K562 (cell line): ENCODE results near the gene GARNL3. TPM values are rescaled to one million over a fixed set of nuclear protein-coding genes. Genes with fewer than 3 reads are reported as not detected.

Experiments used
- ATAC-seq: fragments of 200-7000 bp; cut with Tn5 transposase; 3 replicates; pipeline ENCODE4 v1.9.1; 2020; ENCODE audit warnings: moderate library complexity
- BruUV-seq: library from RNA; stranded (reverse); fragments of 400-500 nt; replicated peaks from 2 replicates; lab custom pipeline; 2021; lab: Mats Ljungman, UMichigan
- CTCF ChIA-PET: fragments of 300-600 bp; formaldehyde crosslinking; extraction: SDS; loops from one replicate; lab custom pipeline; 2021; ENCODE audit warnings: low intra/inter-chr PET ratio; lab: Yijun Ruan, JAX
- POLR2A ChIA-PET: fragments of 300-600, 350-650 bp; sonication (Branson Sonifier 250); formaldehyde crosslinking; extraction: SDS; loops from one replicate; lab custom pipeline; 2021; ENCODE audit warnings: antibody characterized with exemption, inconsistent platforms; lab: Yijun Ruan, JAX
- DNase-seq, 4 experiments: peaks; one replicate each; pipeline versions ENCODE4 v3.0.0 to v3.0.0-alpha.2; 2011 to 2018; ENCODE audit warnings: low spot score in 3 of 4, mixed read lengths in 3 of 4; ENCODE audit errors: extremely low read depth in 1 of 4
- FAIRE-seq: peaks from 2 replicates; lab custom pipeline; 2011; peaks lifted over from hg19 to GRCh38; lab: Jason Lieb, UNC
- H2AFZ ChIP-seq: 2 replicates; pipeline ENCODE4 v1.6.0; 2011; ENCODE audit warnings: low read depth, low read length, control low read depth, inconsistent platforms
- H3K27ac ChIP-seq: fragments of 200-600 bp; 3 replicates; pipeline ENCODE4 v1.8.0; 2011; ENCODE audit warnings: low read depth, mild to moderate bottlenecking, control low read depth, inconsistent platforms, low read length, moderate library complexity, mixed read lengths; ENCODE audit errors: extremely low read depth
- H3K27me3 ChIP-seq, 2 experiments: fragments of 300-600 bp in 1 of 2; 2 replicates in 1 of 2; 3 replicates in 1 of 2; pipeline versions ENCODE4 v1.6.0 to v1.8.0; 2011; ENCODE audit warnings: inconsistent platforms in 2 of 2, low read length in 2 of 2, mild to moderate bottlenecking in 1 of 2, mixed read lengths in 1 of 2, moderate library complexity in 1 of 2; ENCODE audit not compliant: control insufficient read depth in 2 of 2, insufficient read depth in 2 of 2
- H3K36me3 ChIP-seq: fragments of 300-600 bp; 3 replicates; pipeline ENCODE4 v1.8.0; 2011; ENCODE audit warnings: mild to moderate bottlenecking, low read length, inconsistent platforms; ENCODE audit not compliant: control insufficient read depth, insufficient read depth
- H3K4me1 ChIP-seq, 2 experiments: fragments of 200-600 bp in 1 of 2; replicated peaks in 1 of 2; 2 replicates in 1 of 2; 3 replicates in 1 of 2; pipeline versions ENCODE4 v1.5.1 to v1.8.0; 2011; ENCODE audit warnings: inconsistent platforms in 2 of 2, low read length in 2 of 2, mild to moderate bottlenecking in 1 of 2, mixed read lengths in 1 of 2, moderate library complexity in 1 of 2; ENCODE audit not compliant: control insufficient read depth in 2 of 2, insufficient read depth in 2 of 2
- H3K4me2 ChIP-seq: 2 replicates; pipeline ENCODE4 v1.6.1; 2011; ENCODE audit warnings: low read length, control low read depth, inconsistent platforms, mixed read lengths; ENCODE audit not compliant: insufficient read depth
- H3K4me3 ChIP-seq: fragments of 200-600 bp; sonication (generic), shearing (Covaris generic); 2 replicates; pipeline ENCODE4 v1.5.1; 2016; ENCODE audit warnings: control low read depth, inconsistent platforms
- H3K79me2 ChIP-seq: fragments of 200-600 bp; 3 replicates; pipeline ENCODE4 v1.8.0; 2011; ENCODE audit warnings: low read length, inconsistent platforms; ENCODE audit not compliant: control insufficient read depth, insufficient read depth
- H3K9ac ChIP-seq, 2 experiments: 2 replicates each; pipeline versions ENCODE4 v1.6.0 to v1.6.1; 2011; ENCODE audit warnings: low read depth in 2 of 2, low read length in 2 of 2, control low read depth in 1 of 2, inconsistent platforms in 1 of 2, mild to moderate bottlenecking in 1 of 2, mixed read lengths in 1 of 2; ENCODE audit not compliant: insufficient read depth in 1 of 2
- H3K9me1 ChIP-seq: one replicate; pipeline ENCODE4 v1.6.0; 2011; ENCODE audit warnings: inconsistent platforms, mild to moderate bottlenecking, low read length, moderate library complexity; ENCODE audit not compliant: control insufficient read depth, insufficient read depth
- H3K9me3 ChIP-seq: replicated peaks from 2 replicates; pipeline ENCODE4 v1.5.1; 2011; ENCODE audit warnings: low read depth, low read length, inconsistent platforms; ENCODE audit not compliant: control insufficient read depth, insufficient read depth
- H4K20me1 ChIP-seq: replicated peaks from 2 replicates; pipeline ENCODE4 v1.6.1; 2011; ENCODE audit warnings: low read length, inconsistent platforms, mixed read lengths; ENCODE audit not compliant: control insufficient read depth, insufficient read depth
- DMBX1 ChIP-seq: fragments of 250-450 bp; sonication (Bioruptor Pico); IDR thresholded peaks from 2 replicates; pipeline ENCODE4 v1.8.0; 2022; ENCODE audit warnings: inconsistent platforms, mild to moderate bottlenecking, moderate library complexity, borderline replicate concordance
- FOXK1 ChIP-seq: sonication (generic); formaldehyde crosslinking; IDR thresholded peaks from 2 replicates; pipeline ENCODE4 v1.8.0; 2022; ENCODE audit warnings: missing genetic modification reagents, mild to moderate bottlenecking, borderline replicate concordance
- HDAC2 ChIP-seq: fragments of 450-650 bp; IDR thresholded peaks from 2 replicates; pipeline ENCODE4 v1.6.1; 2016; ENCODE audit warnings: mild to moderate bottlenecking
- HMG20B ChIP-seq: fragments of 250-450 bp; sonication (Bioruptor Pico); IDR thresholded peaks from 2 replicates; pipeline ENCODE4 v1.5.0; 2021; ENCODE audit warnings: mild to moderate bottlenecking
- KDM1A ChIP-seq, 2 experiments: fragments of 450-650 bp; IDR thresholded peaks; 2 replicates each; pipeline ENCODE4 v1.6.1; 2016; ENCODE audit warnings: mild to moderate bottlenecking in 2 of 2
- MAFF ChIP-seq: IDR thresholded peaks from 2 replicates; pipeline ENCODE4 v1.6.1; 2012; ENCODE audit warnings: low read length, improper control_type of control experiment
- POLR2B ChIP-seq: fragments of 450-650 bp; IDR thresholded peaks from 2 replicates; pipeline ENCODE4 v1.6.1; 2018; ENCODE audit warnings: low read depth; ENCODE audit not compliant: partially characterized antibody
- SMAD2 ChIP-seq: fragments of 150-350 bp; IDR thresholded peaks from 2 replicates; pipeline ENCODE4 v1.6.1; 2014; ENCODE audit warnings: low read depth, mild to moderate bottlenecking, low read length
- TBP ChIP-seq: optimal IDR thresholded peaks from 2 replicates; pipeline ENCODE3; 2011; ENCODE audit warnings: low read depth, low read length, improper control_type of control experiment
- ZBTB7A ChIP-seq: IDR thresholded peaks from 2 replicates; pipeline ENCODE4 v1.6.1; 2011; ENCODE audit warnings: low read depth, mild to moderate bottlenecking, low read length, moderate library complexity, borderline replicate concordance; ENCODE audit not compliant: control insufficient read depth
- WGBS: fragments of 100-300 bp; shearing (Covaris generic); methylation state at CpG from one replicate; pipeline ENCODE4 v1.1.6; 2016; ENCODE audit warnings: low coverage, mixed read lengths; ENCODE audit not compliant: insufficient coverage; ENCODE audit errors: missing lambda C conversion rate; 5-methylcytosine and 5-hydroxymethylcytosine counted together
- in situ Hi-C: fragments of 300-500 bp; cut with MboI; formaldehyde crosslinking; loops from 4 replicates; pipeline ENCODE4 v1.15.0; 2018; ENCODE audit warnings: inconsistent platforms, mixed read lengths
- intact Hi-C: fragments of 100-400 bp; cut with micrococcal nuclease; formaldehyde crosslinking; loops from 2 replicates; pipeline ENCODE4 v1.14.2; 2022
- polyA plus RNA-seq, 8 experiments: library from polyadenylated mRNA; depleted of rRNA in 4 of 8; stranded (reverse) in 5 of 8; unstranded in 3 of 8; fragments of >200 nt; fragmentation: Nextera tagmentation in 2 of 8; fragmentation: Illumina TruSeq in 1 of 8; extraction: Ambion mirVana in 2 of 8; extraction: Trizol in 1 of 8; gene quantifications; 2 replicates each; pipeline versions ENCODE4 v1.2.1 to v1.2.3, GENCODE V29; 2011 to 2014; ENCODE audit warnings: inconsistent platforms in 1 of 8, missing spikeins in 1 of 8
- total RNA-seq, 7 experiments: library from RNA; depleted of rRNA in 6 of 7; stranded (reverse); fragments of >200 nt in 6 of 7; fragmentation: Illumina TruSeq in 2 of 7; extraction: Trizol in 2 of 7; gene quantifications; 2 replicates each; pipeline versions ENCODE4 v1.2.1 to v1.2.3, GENCODE V29; 2011 to 2021; ENCODE audit warnings: low replicate concordance in 1 of 7
- TF ChIP-seq, protein P1 (sequence below), 2 experiments: fragments of 450-650 bp in 1 of 2; sonication (generic) in 1 of 2; formaldehyde crosslinking in 1 of 2; IDR thresholded peaks in 1 of 2; conservative IDR thresholded peaks in 1 of 2; 2 replicates each; pipeline versions ENCODE4 v1.6.1 to v1.8.1; 2016 to 2023; ENCODE audit warnings: mild to moderate bottlenecking in 2 of 2, moderate library complexity in 2 of 2, inconsistent platforms in 1 of 2, missing genetic modification reagents in 1 of 2
- TF ChIP-seq, protein P2 (sequence below): sonication (generic); formaldehyde crosslinking; IDR thresholded peaks from 2 replicates; pipeline ENCODE4 v1.8.0; 2022; ENCODE audit warnings: missing genetic modification reagents, mild to moderate bottlenecking, borderline replicate concordance
- TF ChIP-seq, protein P3 (sequence below): sonication (generic); IDR thresholded peaks from 2 replicates; pipeline ENCODE4 v1.6.1; 2016
- TF ChIP-seq, protein P4 (sequence below): fragments of 250-450 bp; sonication (Bioruptor Pico); IDR thresholded peaks from 2 replicates; pipeline ENCODE4 v1.8.0; 2022; ENCODE audit warnings: inconsistent platforms
- TF ChIP-seq, protein P5 (sequence below): fragments of 250-450 bp; sonication (Bioruptor Pico); IDR thresholded peaks from 2 replicates; pipeline ENCODE4 v1.8.0; 2021; ENCODE audit warnings: borderline replicate concordance, mild to moderate bottlenecking, moderate library complexity; ENCODE audit not compliant: poor library complexity, severe bottlenecking
- TF ChIP-seq, protein P6 (sequence below): fragments of 450-650 bp; IDR thresholded peaks from one replicate; pipeline ENCODE4 v1.6.1; 2018; ENCODE audit warnings: mild to moderate bottlenecking, moderate library complexity; ENCODE audit not compliant: partially characterized antibody

Gene GARNL3
- total and polyA plus RNA-seq, 9 of the 15 experiments (the other 6 are each of a cell fraction or from before 2014, with no cell fraction given): 0.35 to 2.7 (median 1.6) TPM

DNA sequence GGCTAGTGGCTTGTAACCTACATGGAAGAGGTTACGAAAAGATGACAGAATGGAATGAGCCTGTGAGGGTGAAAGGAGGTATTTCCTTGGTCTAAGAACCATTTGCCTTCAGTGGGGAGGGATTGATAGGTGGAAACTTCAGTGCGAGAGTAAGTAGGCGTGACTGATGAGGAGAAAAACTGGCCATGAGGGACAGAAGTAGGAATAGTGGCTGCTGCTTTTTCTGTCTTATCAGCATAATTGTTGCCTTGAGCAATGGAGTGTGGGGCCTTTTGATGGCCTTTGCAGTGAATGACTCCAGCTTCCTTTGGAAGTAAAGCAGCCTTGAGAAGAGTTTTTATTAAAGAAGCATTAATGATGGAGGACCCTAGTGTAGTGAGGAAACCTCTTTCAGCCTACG, 150.6 kb downstream of the GARNL3 start:
- no peak overlapping the region for H3K27ac ChIP-seq
- H3K9me1 ChIP-seq: no peaks in the 10 kb centered on the region
- CTCF ChIA-PET: no interaction called here
- 30% methylated on average over 4 of the region's 4 CpGs for WGBS
- ATAC-seq (no peak), FAIRE-seq (no peak), DNase-seq (no peak)
- H3K9ac ChIP-seq: no peak overlapping the region
- intact Hi-C loops (no loop called here), in situ Hi-C loops (no loop called here)
- no TSS peak for BruUV-seq
- H3K4me2 ChIP-seq: no peak overlapping the region
- H3K4me1 ChIP-seq: peaks cover 12 to 14% of the 10 kb centered on the region in 2 experiments; a peak in 4 of 5 replicates
- no peak overlapping the region for H2AFZ ChIP-seq
- no peaks in the 10 kb centered on the region for H3K36me3 ChIP-seq
- H3K79me2 ChIP-seq: no peaks in the 10 kb centered on the region
- POLR2A ChIA-PET: interaction anchor here (0.5 to 1.5 kb wide), 4 partner anchors 9 to 670 kb away, joined by 3 to 6 read pairs (median 4); partner anchors contain the start of gene ZNF79
- no peaks in the 10 kb centered on the region for H3K9me3 ChIP-seq
- H3K27me3 ChIP-seq: no peaks in the 10 kb centered on the region
- 0 out of 2 replicates have a peak, but pooled peaks cover 4% of the 10 kb centered on the region for H4K20me1 ChIP-seq
- H3K4me3 ChIP-seq: no peak overlapping the region
- TF ChIP-seq, protein P1, sequence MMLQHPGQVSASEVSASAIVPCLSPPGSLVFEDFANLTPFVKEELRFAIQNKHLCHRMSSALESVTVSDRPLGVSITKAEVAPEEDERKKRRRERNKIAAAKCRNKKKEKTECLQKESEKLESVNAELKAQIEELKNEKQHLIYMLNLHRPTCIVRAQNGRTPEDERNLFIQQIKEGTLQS (IDR thresholded peaks at IDR 0.05): no peak
- TF ChIP-seq, protein P1 (CRISPR knock-in tag; conservative IDR thresholded peaks at IDR 0.05): no peak
- no peak for TF ChIP-seq TBP
- TF ChIP-seq, protein P2, sequence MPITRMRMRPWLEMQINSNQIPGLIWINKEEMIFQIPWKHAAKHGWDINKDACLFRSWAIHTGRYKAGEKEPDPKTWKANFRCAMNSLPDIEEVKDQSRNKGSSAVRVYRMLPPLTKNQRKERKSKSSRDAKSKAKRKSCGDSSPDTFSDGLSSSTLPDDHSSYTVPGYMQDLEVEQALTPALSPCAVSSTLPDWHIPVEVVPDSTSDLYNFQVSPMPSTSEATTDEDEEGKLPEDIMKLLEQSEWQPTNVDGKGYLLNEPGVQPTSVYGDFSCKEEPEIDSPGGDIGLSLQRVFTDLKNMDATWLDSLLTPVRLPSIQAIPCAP (CRISPR knock-in tag): no peak
- no peak for TF ChIP-seq KDM1A (IDR thresholded peaks at IDR 0.05)
- no peak for TF ChIP-seq HMG20B (CRISPR knock-in tag)
- TF ChIP-seq ZBTB7A: no peak
- no peak for TF ChIP-seq SMAD2
- TF ChIP-seq FOXK1 (CRISPR knock-in tag): no peak
- TF ChIP-seq, protein P3, sequence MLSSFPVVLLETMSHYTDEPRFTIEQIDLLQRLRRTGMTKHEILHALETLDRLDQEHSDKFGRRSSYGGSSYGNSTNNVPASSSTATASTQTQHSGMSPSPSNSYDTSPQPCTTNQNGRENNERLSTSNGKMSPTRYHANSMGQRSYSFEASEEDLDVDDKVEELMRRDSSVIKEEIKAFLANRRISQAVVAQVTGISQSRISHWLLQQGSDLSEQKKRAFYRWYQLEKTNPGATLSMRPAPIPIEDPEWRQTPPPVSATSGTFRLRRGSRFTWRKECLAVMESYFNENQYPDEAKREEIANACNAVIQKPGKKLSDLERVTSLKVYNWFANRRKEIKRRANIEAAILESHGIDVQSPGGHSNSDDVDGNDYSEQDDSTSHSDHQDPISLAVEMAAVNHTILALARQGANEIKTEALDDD: no peak
- TF ChIP-seq, protein P4, sequence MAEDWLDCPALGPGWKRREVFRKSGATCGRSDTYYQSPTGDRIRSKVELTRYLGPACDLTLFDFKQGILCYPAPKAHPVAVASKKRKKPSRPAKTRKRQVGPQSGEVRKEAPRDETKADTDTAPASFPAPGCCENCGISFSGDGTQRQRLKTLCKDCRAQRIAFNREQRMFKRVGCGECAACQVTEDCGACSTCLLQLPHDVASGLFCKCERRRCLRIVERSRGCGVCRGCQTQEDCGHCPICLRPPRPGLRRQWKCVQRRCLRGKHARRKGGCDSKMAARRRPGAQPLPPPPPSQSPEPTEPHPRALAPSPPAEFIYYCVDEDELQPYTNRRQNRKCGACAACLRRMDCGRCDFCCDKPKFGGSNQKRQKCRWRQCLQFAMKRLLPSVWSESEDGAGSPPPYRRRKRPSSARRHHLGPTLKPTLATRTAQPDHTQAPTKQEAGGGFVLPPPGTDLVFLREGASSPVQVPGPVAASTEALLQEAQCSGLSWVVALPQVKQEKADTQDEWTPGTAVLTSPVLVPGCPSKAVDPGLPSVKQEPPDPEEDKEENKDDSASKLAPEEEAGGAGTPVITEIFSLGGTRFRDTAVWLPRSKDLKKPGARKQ (CRISPR knock-in tag): no peak
- TF ChIP-seq HDAC2: no peak
- peak; percentile 88 for TF ChIP-seq MAFF
- TF ChIP-seq, protein P5, sequence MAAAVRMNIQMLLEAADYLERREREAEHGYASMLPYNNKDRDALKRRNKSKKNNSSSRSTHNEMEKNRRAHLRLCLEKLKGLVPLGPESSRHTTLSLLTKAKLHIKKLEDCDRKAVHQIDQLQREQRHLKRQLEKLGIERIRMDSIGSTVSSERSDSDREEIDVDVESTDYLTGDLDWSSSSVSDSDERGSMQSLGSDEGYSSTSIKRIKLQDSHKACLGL (CRISPR knock-in tag): no peak
- TF ChIP-seq, protein P6, sequence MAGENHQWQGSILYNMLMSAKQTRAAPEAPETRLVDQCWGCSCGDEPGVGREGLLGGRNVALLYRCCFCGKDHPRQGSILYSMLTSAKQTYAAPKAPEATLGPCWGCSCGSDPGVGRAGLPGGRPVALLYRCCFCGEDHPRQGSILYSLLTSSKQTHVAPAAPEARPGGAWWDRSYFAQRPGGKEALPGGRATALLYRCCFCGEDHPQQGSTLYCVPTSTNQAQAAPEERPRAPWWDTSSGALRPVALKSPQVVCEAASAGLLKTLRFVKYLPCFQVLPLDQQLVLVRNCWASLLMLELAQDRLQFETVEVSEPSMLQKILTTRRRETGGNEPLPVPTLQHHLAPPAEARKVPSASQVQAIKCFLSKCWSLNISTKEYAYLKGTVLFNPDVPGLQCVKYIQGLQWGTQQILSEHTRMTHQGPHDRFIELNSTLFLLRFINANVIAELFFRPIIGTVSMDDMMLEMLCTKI: no peak
- no peak for TF ChIP-seq POLR2B
- TF ChIP-seq DMBX1 (CRISPR knock-in tag): no peak
